Hematopoietic multipotent progenitor cell (in vitro differentiated cells): ENCODE results near the gene DDX53. TPM values are rescaled to one million over a fixed set of nuclear protein-coding genes. Genes with fewer than 3 reads are reported as not detected.

Experiments used
- DNase-seq, 3 donors: peaks; one replicate each; pipeline ENCODE4 v3.0.0-alpha.2; 2011 to 2015; ENCODE audit warnings: low read depth in 2 of 3, low spot score in 2 of 3
- total RNA-seq: library from RNA; depleted of rRNA; stranded (reverse); fragments of >200 nt; gene quantifications from one replicate; pipeline ENCODE4 v1.2.3, GENCODE V29; 2012

Gene DDX53
- total RNA-seq, result not detected

GRCh38 chrX:22999696-23000223 is at the start of gene DDX53:
TSS of gene DDX53 (plus strand) at chrX:22999960. CDS start at chrX:23000058, 98 bp downstream.
- DNase-seq, result no peak

- DNase-seq, result peak in 2 of 3 donors; percentile 29 to 53
These were observed 49.2 kb upstream of the DDX53 start for GRCh38 chrX:22950269-22951266.

DNA sequence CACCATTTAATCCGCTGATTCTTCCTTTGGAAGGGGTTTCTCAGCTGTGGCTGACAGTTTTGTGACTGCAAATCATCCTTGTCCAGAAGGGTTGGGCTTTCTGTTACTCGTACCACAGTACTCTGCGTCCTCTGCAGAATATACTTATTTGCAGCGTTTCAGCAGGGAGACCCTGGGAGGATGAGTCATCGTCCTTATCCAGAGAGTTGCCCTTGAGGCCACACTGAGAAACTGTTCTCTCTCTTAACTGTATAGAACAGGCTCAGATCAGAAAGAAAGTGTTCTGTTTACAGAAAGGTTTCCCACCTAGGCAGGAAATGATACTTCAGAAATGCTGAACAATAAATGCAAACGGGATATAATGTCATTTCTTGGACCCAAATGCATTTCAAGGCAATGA is 47.8 kb upstream of the DDX53 start:
- DNase-seq, result peak in 1 of 3 donors; percentile 5

DNA sequence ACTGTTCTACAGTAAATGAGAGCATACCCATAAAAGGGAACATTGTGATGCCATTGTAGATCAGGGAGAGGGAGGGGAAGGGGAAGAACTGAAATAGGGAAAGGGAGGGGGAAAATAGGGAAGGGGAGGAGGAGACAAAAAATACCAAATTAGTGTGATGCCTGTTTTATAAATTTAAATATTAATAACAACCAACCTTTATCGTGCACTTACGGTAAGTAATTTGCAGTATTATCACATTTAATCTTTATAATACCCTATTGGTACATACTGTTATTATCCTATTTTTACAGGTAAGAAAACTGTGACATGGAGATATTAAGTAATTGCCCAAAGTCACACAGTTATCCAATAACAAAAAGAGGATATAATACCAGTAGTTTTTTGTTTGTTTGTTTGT is 41.5 kb upstream of the DDX53 start:
- no peak for DNase-seq

- DNase-seq, result no peak
These were observed 40.4 kb upstream of the DDX53 start for GRCh38 chrX:22959204-22959920.

GRCh38 chrX:22963196-22963595 is 36.6 kb upstream of the DDX53 start:
- DNase-seq, result no peak

- DNase-seq, result no peak
These were observed 31.3 kb upstream of the DDX53 start for GRCh38 chrX:22968494-22968893.

GRCh38 chrX:22969411-22969810 is 30.3 kb upstream of the DDX53 start:
- DNase-seq, result no peak

GRCh38 chrX:22970861-22971260 is 28.9 kb upstream of the DDX53 start:
- DNase-seq, result no peak

DNA sequence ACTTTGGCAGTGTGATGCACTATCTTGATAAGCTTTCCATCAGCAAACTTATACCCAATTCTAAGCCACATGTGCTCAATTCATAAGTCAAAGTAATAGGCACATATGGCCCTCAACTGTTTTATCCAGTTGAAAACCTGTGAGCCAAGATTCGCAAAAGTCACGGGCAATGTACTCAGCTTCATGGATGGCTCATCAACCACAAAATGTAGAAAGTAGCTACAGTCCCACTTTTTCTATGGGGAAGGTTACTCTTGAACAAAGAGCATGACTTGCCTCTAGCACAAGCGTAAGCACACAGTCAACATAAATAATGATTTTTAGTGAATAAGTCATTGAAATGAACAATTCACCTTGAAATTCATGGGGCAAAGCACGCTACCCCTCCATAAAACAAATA is 25.1 kb upstream of the DDX53 start:
- DNase-seq, result no peak

DNA sequence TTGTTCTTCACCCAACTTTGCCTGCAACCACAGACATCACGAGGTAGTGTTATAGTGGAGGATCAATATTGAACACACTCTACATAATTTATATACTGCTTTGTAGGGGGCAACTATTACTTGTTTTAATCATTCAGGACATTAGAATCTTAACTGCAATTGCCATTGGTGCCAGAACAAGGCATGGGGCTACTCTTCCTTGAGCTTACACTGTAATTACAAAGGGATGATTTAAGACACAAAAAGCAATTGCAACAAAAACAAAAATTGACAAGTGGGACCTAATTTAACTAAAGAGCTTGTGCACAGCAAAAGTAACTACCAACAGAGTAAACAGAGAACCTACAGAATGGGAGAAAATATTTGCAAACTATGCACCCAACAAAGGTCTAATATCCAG is 24.0 kb upstream of the DDX53 start:
- no peak for DNase-seq

- no peak for DNase-seq
These were observed 13.8 kb upstream of the DDX53 start for GRCh38 chrX:22985958-22986357.

GRCh38 chrX:22987452-22987851 is 12.3 kb upstream of the DDX53 start:
- DNase-seq, result no peak

- DNase-seq, result no peak
These were observed 3.4 kb downstream of the DDX53 start for GRCh38 chrX:23003116-23003515.

- DNase-seq, result peak in 2 of 3 donors; percentile 13 to 37
These were observed 8.8 kb downstream of the DDX53 start for GRCh38 chrX:23008431-23009099.

GRCh38 chrX:23012162-23012561 is 12.4 kb downstream of the DDX53 start:
- peak in 2 of 3 donors; percentile 18 to 58 for DNase-seq

- no peak for DNase-seq
These were observed 12.9 kb downstream of the DDX53 start for GRCh38 chrX:23012636-23013035.

- no peak for DNase-seq
These were observed 13.6 kb downstream of the DDX53 start for GRCh38 chrX:23013366-23013765.

GRCh38 chrX:23031600-23031999 is 31.8 kb downstream of the DDX53 start:
- no peak for DNase-seq

DNA sequence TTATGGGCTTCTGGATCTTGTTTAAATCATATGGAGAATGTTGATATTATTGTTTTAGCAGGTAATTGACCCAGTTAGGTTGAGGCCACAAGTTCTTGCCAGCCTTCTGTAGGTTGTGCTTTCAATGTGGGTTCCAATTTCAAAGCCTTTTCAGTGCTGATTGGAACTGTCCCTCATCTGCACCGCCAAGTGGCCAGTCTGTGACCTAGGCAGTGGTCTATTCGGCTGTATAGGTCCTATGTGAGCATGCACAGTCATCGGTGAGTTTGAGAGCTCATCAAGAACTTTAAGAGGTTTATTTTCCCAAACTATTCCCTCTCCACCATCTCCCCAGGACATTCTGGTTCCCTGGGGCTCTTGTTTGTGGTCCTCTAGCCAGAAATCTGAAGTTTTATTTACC is 35.7 kb downstream of the DDX53 start:
- no peak for DNase-seq

- no peak for DNase-seq
These were observed 46.7 kb downstream of the DDX53 start for GRCh38 chrX:23046443-23046842.
